ENCODE measurements around the gene ZCCHC4. TPM values are rescaled to one million over a fixed set of nuclear protein-coding genes. Genes with fewer than 3 reads are reported as not detected.
"Not testable (repeated sequence)": the region's sequence is repeated elsewhere in the genome, so short reads cannot be mapped to it uniquely, and the experiment has no call there.

The ZCCHC4 gene
- polyA plus RNA-seq, 1 of the 3 experiments (the other 2 are of a cell fraction): 4.8 TPM

DNA sequence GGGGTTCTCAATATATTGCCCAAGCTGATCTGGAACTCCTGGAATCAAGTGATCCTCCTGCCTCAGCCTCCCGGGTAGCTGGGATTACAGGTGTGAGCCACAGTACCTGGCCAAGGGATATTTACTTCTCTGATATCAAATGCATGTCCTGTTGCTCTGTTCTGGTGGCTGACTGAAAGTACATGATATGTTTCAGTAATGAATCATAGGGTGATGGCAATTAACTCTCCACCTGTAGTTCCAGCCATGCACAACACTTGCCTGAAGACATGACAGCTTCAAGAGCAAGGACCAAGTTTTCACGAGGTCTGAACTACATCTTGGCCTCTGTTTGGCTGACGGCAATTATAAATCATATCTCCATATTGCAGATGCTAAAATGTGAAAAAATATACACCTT lies 9.1 kb downstream of the ZCCHC4 start (continued):
- TF ChIP-seq, protein P1, sequence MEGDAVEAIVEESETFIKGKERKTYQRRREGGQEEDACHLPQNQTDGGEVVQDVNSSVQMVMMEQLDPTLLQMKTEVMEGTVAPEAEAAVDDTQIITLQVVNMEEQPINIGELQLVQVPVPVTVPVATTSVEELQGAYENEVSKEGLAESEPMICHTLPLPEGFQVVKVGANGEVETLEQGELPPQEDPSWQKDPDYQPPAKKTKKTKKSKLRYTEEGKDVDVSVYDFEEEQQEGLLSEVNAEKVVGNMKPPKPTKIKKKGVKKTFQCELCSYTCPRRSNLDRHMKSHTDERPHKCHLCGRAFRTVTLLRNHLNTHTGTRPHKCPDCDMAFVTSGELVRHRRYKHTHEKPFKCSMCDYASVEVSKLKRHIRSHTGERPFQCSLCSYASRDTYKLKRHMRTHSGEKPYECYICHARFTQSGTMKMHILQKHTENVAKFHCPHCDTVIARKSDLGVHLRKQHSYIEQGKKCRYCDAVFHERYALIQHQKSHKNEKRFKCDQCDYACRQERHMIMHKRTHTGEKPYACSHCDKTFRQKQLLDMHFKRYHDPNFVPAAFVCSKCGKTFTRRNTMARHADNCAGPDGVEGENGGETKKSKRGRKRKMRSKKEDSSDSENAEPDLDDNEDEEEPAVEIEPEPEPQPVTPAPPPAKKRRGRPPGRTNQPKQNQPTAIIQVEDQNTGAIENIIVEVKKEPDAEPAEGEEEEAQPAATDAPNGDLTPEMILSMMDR (IDR thresholded peaks at IDR 0.05): no peak

DNA sequence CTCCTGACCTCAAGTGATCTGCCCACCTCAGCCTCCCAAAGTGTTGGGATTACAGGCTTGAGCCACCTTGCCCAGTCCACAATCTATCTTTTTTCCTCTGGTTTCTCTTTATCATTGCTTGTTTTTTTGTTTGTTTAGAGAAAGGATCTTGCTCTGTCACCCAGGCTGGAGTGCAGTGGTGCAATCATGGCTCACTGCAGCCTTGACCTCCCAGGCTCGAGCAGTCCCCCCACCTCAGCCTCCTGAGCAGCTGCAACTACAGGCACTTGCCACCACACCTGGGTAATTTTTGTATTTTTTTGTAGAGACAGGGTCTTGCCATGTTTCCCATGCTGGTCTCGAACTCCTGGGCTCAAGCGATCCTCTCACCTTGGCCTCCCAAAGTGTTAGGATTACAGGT lies 15.9 kb downstream of the ZCCHC4 start:
- H4K20me1 ChIP-seq (ENCODE audit: insufficient read depth); DNase-seq; H3K4me1 ChIP-seq (ENCODE audit: control insufficient read depth in 1 of 2, insufficient read depth in 2 of 2, low read depth in 1 of 2, low read length in 1 of 2); H3K9ac ChIP-seq; H3K9me3 ChIP-seq; H3K36me3 ChIP-seq (replicated peaks in 1 of 2; ENCODE audit: control insufficient read depth in 1 of 2, insufficient read depth in 2 of 2, low read length in 1 of 2); H3K27me3 ChIP-seq (ENCODE audit: insufficient read depth); POLR2A ChIA-PET; H3K4me3 ChIP-seq (ENCODE audit: low read depth in 2 of 2, low read length in 1 of 2); H3K4me2 ChIP-seq; H3K79me2 ChIP-seq (ENCODE audit: insufficient read depth); H3K27ac ChIP-seq (ENCODE audit: low read depth in 2 of 2, low read length in 1 of 2); H3K9me2 ChIP-seq; H2AFZ ChIP-seq (ENCODE audit: low read depth); H3F3A ChIP-seq (replicated peaks; ENCODE audit: insufficient read depth): not testable (repeated sequence)
- CTCF ChIA-PET: interaction anchor here (1.0 to 2.0 kb wide), 2 partner anchors 16 kb away, joined by 5 to 8 read pairs; partner anchors contain the start of gene ZCCHC4
- WGBS (ENCODE audit: low lambda C conversion rate): 95% methylated on average over 3 of the region's 3 CpGs

DNA sequence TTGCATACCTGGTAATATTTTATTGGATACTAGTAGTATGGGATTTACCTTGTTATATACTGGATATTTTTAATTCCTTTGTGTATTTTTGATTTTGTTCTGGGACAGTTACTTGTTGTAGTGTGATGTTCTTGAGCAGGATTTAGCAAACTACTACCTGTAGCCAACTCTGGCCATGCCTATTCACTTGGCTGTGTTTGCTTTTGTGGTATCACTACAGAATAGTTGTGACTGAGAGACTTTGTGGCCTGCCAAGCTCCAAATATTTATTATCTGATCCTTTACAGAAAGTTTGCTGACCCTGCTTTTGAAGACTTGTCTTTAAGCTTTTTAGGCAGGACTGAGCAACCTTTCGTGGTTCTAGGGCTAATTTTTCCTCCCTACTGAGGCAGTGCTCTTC lies 17.8 kb downstream of the ZCCHC4 start:
- TF ChIP-seq, protein P2, sequence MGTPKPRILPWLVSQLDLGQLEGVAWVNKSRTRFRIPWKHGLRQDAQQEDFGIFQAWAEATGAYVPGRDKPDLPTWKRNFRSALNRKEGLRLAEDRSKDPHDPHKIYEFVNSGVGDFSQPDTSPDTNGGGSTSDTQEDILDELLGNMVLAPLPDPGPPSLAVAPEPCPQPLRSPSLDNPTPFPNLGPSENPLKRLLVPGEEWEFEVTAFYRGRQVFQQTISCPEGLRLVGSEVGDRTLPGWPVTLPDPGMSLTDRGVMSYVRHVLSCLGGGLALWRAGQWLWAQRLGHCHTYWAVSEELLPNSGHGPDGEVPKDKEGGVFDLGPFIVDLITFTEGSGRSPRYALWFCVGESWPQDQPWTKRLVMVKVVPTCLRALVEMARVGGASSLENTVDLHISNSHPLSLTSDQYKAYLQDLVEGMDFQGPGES (IDR thresholded peaks at IDR 0.05; ENCODE audit: low read depth, low read length): no peak
- no peak for TF ChIP-seq EP300 (IDR thresholded peaks at IDR 0.05; ENCODE audit: borderline replicate concordance in 1 of 2, low read depth in 1 of 2, low read length in 1 of 2)
- no peak for TF ChIP-seq CHD2 (IDR thresholded peaks at IDR 0.05; ENCODE audit: low read length, partially characterized antibody)
- no peak for TF ChIP-seq SMC3 (IDR thresholded peaks at IDR 0.05; ENCODE audit: low read depth, low read length)
- TF ChIP-seq NFIC (IDR thresholded peaks at IDR 0.05; ENCODE audit: borderline replicate concordance): no peak
- no peak for TF ChIP-seq JUND (IDR thresholded peaks at IDR 0.05)
- no peak for TF ChIP-seq ELF1 (IDR thresholded peaks at IDR 0.05)
- no peaks in the 10 kb centered on the region; a peak in 1 of 4 replicates for H3K4me1 ChIP-seq (ENCODE audit: control insufficient read depth in 1 of 2, insufficient read depth in 2 of 2, low read depth in 1 of 2, low read length in 1 of 2)
- no peak overlapping the region for H3K4me2 ChIP-seq
- ChIA-PET POLR2A (no interaction called here), CTCF (interaction anchor here (1.5 to 3.2 kb wide), 3 partner anchors 10 to 37 kb away, joined by 4 to 12 read pairs (median 10); partner anchors contain the start of gene ZCCHC4)
- no peaks in the 10 kb centered on the region for H3K9me2 ChIP-seq
- no peaks in the 10 kb centered on the region for H4K20me1 ChIP-seq (ENCODE audit: insufficient read depth)
- 93% methylated on average over 1 of the region's 1 CpG for WGBS (ENCODE audit: low lambda C conversion rate)
- H3F3A ChIP-seq (replicated peaks; ENCODE audit: insufficient read depth): no peaks in the 10 kb centered on the region
- H3K79me2 ChIP-seq (ENCODE audit: insufficient read depth): no peaks in the 10 kb centered on the region
- no peak overlapping the region for H3K27ac ChIP-seq (ENCODE audit: low read depth in 2 of 2, low read length in 1 of 2)
- no peak for DNase-seq
- no peak overlapping the region for H3K9ac ChIP-seq
- peaks cover 2 to 4% of the 10 kb centered on the region in 2 experiments for H3K36me3 ChIP-seq (replicated peaks in 1 of 2; ENCODE audit: control insufficient read depth in 1 of 2, insufficient read depth in 2 of 2, low read length in 1 of 2)
- no peak overlapping the region for H3K4me3 ChIP-seq (ENCODE audit: low read depth in 2 of 2, low read length in 1 of 2)
- H3K9me3 ChIP-seq: no peaks in the 10 kb centered on the region
- no peaks in the 10 kb centered on the region for H3K27me3 ChIP-seq (ENCODE audit: insufficient read depth)
- no peak overlapping the region for H2AFZ ChIP-seq (ENCODE audit: low read depth)
